Measurements from ENCODE around the gene RALGAPA2.
"Not testable (repeated sequence)": the region's sequence is repeated elsewhere in the genome, so short reads cannot be mapped to it uniquely, and the experiment has no call there.

The RALGAPA2 gene

GRCh38 chr20:20371083-20371482 lies 341.4 kb downstream of the RALGAPA2 start:
- no peak for DNase-seq (ENCODE audit: low read depth, low spot score)
- H3K4me3 ChIP-seq (ENCODE audit: low read length), result no peak overlapping the region

- H3K4me3 ChIP-seq (ENCODE audit: low read length), result no peak overlapping the region
- no peak for DNase-seq (ENCODE audit: low read depth, low spot score)
Observed at GRCh38 chr20:20370094-20370575, 342.3 kb downstream of the RALGAPA2 start.

GRCh38 chr20:20369250-20370093 lies 343.0 kb downstream of the RALGAPA2 start:
- DNase-seq (ENCODE audit: low read depth, low spot score), result no peak
- no peak overlapping the region for H3K4me3 ChIP-seq (ENCODE audit: low read length)

GRCh38 chr20:20368418-20369249 lies 343.8 kb downstream of the RALGAPA2 start:
- no peak overlapping the region for H3K4me3 ChIP-seq (ENCODE audit: low read length)
- DNase-seq (ENCODE audit: low read depth, low spot score), result no peak

GRCh38 chr20:20367575-20368417 lies 344.6 kb downstream of the RALGAPA2 start, which contains the start of gene INSM1:
INSM1 (plus strand) TSS chr20:20368104; CDS start chr20:20368268, 164 bp downstream.
- no peak for DNase-seq (ENCODE audit: low read depth, low spot score)

GRCh38 chr20:20366876-20367574 lies 345.4 kb downstream of the RALGAPA2 start:
- DNase-seq (ENCODE audit: low read depth, low spot score), result no peak
- H3K4me3 ChIP-seq (ENCODE audit: low read length), result no peak overlapping the region

More at GRCh38 chr20:20367575-20368417, 344.6 kb downstream of the RALGAPA2 start, which contains the start of gene INSM1:
- H3K4me3 ChIP-seq (ENCODE audit: low read length), result no peak within 1 kb of the TSS

- H3K4me3 ChIP-seq (ENCODE audit: low read length), result no peak overlapping the region
- no peak for DNase-seq (ENCODE audit: low read depth, low spot score)
Observed at GRCh38 chr20:20366551-20366875, 345.9 kb downstream of the RALGAPA2 start.

- no peak for DNase-seq (ENCODE audit: low read depth, low spot score)
- no peak overlapping the region for H3K4me3 ChIP-seq (ENCODE audit: low read length)
Observed at GRCh38 chr20:20365480-20366161, 346.8 kb downstream of the RALGAPA2 start.

- no peak for DNase-seq (ENCODE audit: low read depth, low spot score)
- H3K4me3 ChIP-seq (ENCODE audit: low read length), result no peak overlapping the region
Observed at GRCh38 chr20:20364593-20365479, 347.6 kb downstream of the RALGAPA2 start.

GRCh38 chr20:20363799-20364592 lies 348.4 kb downstream of the RALGAPA2 start:
- no peak overlapping the region for H3K4me3 ChIP-seq (ENCODE audit: low read length)
- DNase-seq (ENCODE audit: low read depth, low spot score), result no peak

GRCh38 chr20:20363434-20363798 lies 349.0 kb downstream of the RALGAPA2 start:
- no peak overlapping the region for H3K4me3 ChIP-seq (ENCODE audit: low read length)
- no peak for DNase-seq (ENCODE audit: low read depth, low spot score)

GRCh38 chr20:20362774-20363433 lies 349.5 kb downstream of the RALGAPA2 start:
- H3K4me3 ChIP-seq (ENCODE audit: low read length), result no peak overlapping the region
- DNase-seq (ENCODE audit: low read depth, low spot score), result no peak

GRCh38 chr20:20360464-20360863 lies 352.0 kb downstream of the RALGAPA2 start:
- H3K4me3 ChIP-seq (ENCODE audit: low read length), result no peak overlapping the region
- DNase-seq (ENCODE audit: low read depth, low spot score), result peak; percentile 42

- no peak for DNase-seq (ENCODE audit: low read depth, low spot score)
- H3K4me3 ChIP-seq (ENCODE audit: low read length), result no peak overlapping the region
Observed at GRCh38 chr20:20359628-20360027, 352.8 kb downstream of the RALGAPA2 start.

GRCh38 chr20:20358801-20359200 lies 353.6 kb downstream of the RALGAPA2 start:
- H3K4me3 ChIP-seq (ENCODE audit: low read length), result no peak overlapping the region
- no peak for DNase-seq (ENCODE audit: low read depth, low spot score)

GRCh38 chr20:20355503-20355902 lies 356.9 kb downstream of the RALGAPA2 start:
- DNase-seq (ENCODE audit: low read depth, low spot score); H3K4me3 ChIP-seq (ENCODE audit: low read length): not testable (repeated sequence)
